NCI-H226 (cell line): ENCODE measurements around the gene CRLF1.

ENCODE experiments used
- DNase-seq: peaks from one replicate; pipeline ENCODE4 v3.0.0-alpha.2; 2015

CRLF1 gene

GRCh38 chr19:18606281-18607225, at the start of gene CRLF1:
Gene CRLF1 (minus strand): TSS chr19:18606799. CDS start chr19:18606656, 143 bp downstream.
- no peak for DNase-seq

GRCh38 chr19:18655173-18655844, 48.7 kb upstream of the CRLF1 start:
- no peak for DNase-seq

GRCh38 chr19:18654469-18654868, 47.9 kb upstream of the CRLF1 start:
- no peak for DNase-seq

- no peak for DNase-seq
Measured at GRCh38 chr19:18653853-18654252, 47.3 kb upstream of the CRLF1 start.

- DNase-seq = no peak
Measured at GRCh38 chr19:18651733-18652132, 45.1 kb upstream of the CRLF1 start.

- no peak for DNase-seq
Measured at GRCh38 chr19:18651300-18651699, 44.7 kb upstream of the CRLF1 start.

- DNase-seq = no peak
Measured at GRCh38 chr19:18650468-18651041, 44.0 kb upstream of the CRLF1 start.

- DNase-seq = no peak
Measured at GRCh38 chr19:18650021-18650390, 43.4 kb upstream of the CRLF1 start.

GRCh38 chr19:18649371-18650020, 42.9 kb upstream of the CRLF1 start:
- DNase-seq = no peak

GRCh38 chr19:18648973-18649315, 42.3 kb upstream of the CRLF1 start:
- DNase-seq = no peak

GRCh38 chr19:18647807-18648206, 41.2 kb upstream of the CRLF1 start:
- DNase-seq = no peak

GRCh38 chr19:18647371-18647767, 40.8 kb upstream of the CRLF1 start:
- no peak for DNase-seq

GRCh38 chr19:18646535-18647370, 40.2 kb upstream of the CRLF1 start:
- DNase-seq = no peak

GRCh38 chr19:18645035-18645511, 38.5 kb upstream of the CRLF1 start:
- no peak for DNase-seq

- no peak for DNase-seq
Measured at GRCh38 chr19:18644196-18645034, 37.8 kb upstream of the CRLF1 start.

- no peak for DNase-seq
Measured at GRCh38 chr19:18639706-18640243, 33.2 kb upstream of the CRLF1 start.

- peak; percentile 11 for DNase-seq
Measured at GRCh38 chr19:18637673-18638630, 31.4 kb upstream of the CRLF1 start.

GRCh38 chr19:18636969-18637629, 30.5 kb upstream of the CRLF1 start, which contains the start of gene KLHL26:
Gene KLHL26 (plus strand): TSS chr19:18637028. CDS start chr19:18637055, 27 bp downstream.
- no peak for DNase-seq
